Esophagus (tissue), 2 donors: ENCODE measurements around the gene USP31. TPM values are rescaled to one million over a fixed set of nuclear protein-coding genes. Genes with fewer than 3 reads are reported as not detected.

ENCODE experiments used
- H3K27ac ChIP-seq, 2 donors: one replicate each; pipeline ENCODE4 v1.5.1; 2013; ENCODE audit warnings: low read depth in 2 of 2, mild to moderate bottlenecking in 2 of 2, inconsistent platforms in 1 of 2, low read length in 1 of 2, moderate library complexity in 1 of 2
- H3K27me3 ChIP-seq, 2 donors: one replicate each; pipeline ENCODE4 v1.6.1; 2013; ENCODE audit warnings: low read length in 2 of 2, control low read depth in 1 of 2, mild to moderate bottlenecking in 1 of 2; ENCODE audit not compliant: insufficient read depth in 2 of 2, control insufficient read depth in 1 of 2
- H3K36me3 ChIP-seq, 2 donors: one replicate each; pipeline ENCODE4 v1.6.1; 2013; ENCODE audit warnings: low read length in 1 of 2; ENCODE audit not compliant: control insufficient read depth in 2 of 2, insufficient read depth in 2 of 2
- H3K4me1 ChIP-seq, 2 donors: one replicate each; pipeline ENCODE4 v1.6.1; 2013; ENCODE audit warnings: low read length in 1 of 2; ENCODE audit not compliant: control insufficient read depth in 2 of 2, insufficient read depth in 2 of 2
- H3K4me3 ChIP-seq, 2 donors: one replicate each; pipeline ENCODE4 v1.5.1; 2013; ENCODE audit warnings: low read length in 2 of 2, mild to moderate bottlenecking in 2 of 2, low read depth in 1 of 2, moderate library complexity in 1 of 2
- H3K9me3 ChIP-seq, 2 donors: one replicate each; pipeline ENCODE4 v1.6.1; 2013; ENCODE audit warnings: mild to moderate bottlenecking in 2 of 2, low read depth in 1 of 2, low read length in 1 of 2, moderate library complexity in 1 of 2; ENCODE audit not compliant: control insufficient read depth in 2 of 2, insufficient read depth in 1 of 2
- WGBS, 2 donors: extraction: QIAGEN DNeasy Blood & Tissue Kit; methylation state at CpG; one replicate each; pipeline ENCODE4 v1.1.7; 2013; 5-methylcytosine and 5-hydroxymethylcytosine counted together
- polyA plus RNA-seq, 2 donors: library from polyadenylated mRNA; stranded (reverse); fragments of 200-250 nt; gene quantifications; one replicate each; pipeline ENCODE4 v1.2.3, GENCODE V29; 2013
- donor health status: healthy with polysubstance abuse.
- donor health status: Bipolar disorder and iron deficiency.

The USP31 gene
- polyA plus RNA-seq, 2 donors, result 3.3 to 6.5 TPM

- Histone ChIP-seq H3K27ac (no peak overlapping the region), H3K4me1 (no peaks in the 10 kb centered on the region), H3K36me3 (no peaks in the 10 kb centered on the region), H3K9me3 (no peaks in the 10 kb centered on the region), H3K4me3 (no peak overlapping the region), H3K27me3 (no peaks in the 10 kb centered on the region)
- 17 to 21% methylated on average over 3 of the region's 3 CpGs for WGBS, 2 donors
These were observed 122.4 kb downstream of the USP31 start for GRCh38 chr16:23026784-23027362.

GRCh38 chr16:23025692-23026307, 123.5 kb downstream of the USP31 start:
- WGBS, 2 donors, result 53 to 58% methylated on average over 4 of the region's 4 CpGs
- no peak overlapping the region for H3K27ac ChIP-seq
- no peaks in the 10 kb centered on the region for H3K36me3 ChIP-seq
- no peaks in the 10 kb centered on the region for H3K27me3 ChIP-seq
- no peaks in the 10 kb centered on the region for H3K4me1 ChIP-seq
- H3K9me3 ChIP-seq, result no peaks in the 10 kb centered on the region
- no peak overlapping the region for H3K4me3 ChIP-seq

- H3K36me3 ChIP-seq, result no peaks in the 10 kb centered on the region
- no peaks in the 10 kb centered on the region for H3K4me1 ChIP-seq
- no peak overlapping the region for H3K27ac ChIP-seq
- 68 to 71% methylated on average over 4 of the region's 4 CpGs for WGBS, 2 donors
- no peaks in the 10 kb centered on the region for H3K27me3 ChIP-seq
- no peak overlapping the region for H3K4me3 ChIP-seq
- no peaks in the 10 kb centered on the region for H3K9me3 ChIP-seq
These were observed 125.2 kb downstream of the USP31 start for GRCh38 chr16:23024044-23024443.

GRCh38 chr16:23020084-23020483, 129.2 kb downstream of the USP31 start:
- Histone ChIP-seq H3K27me3 (no peaks in the 10 kb centered on the region), H3K36me3 (no peaks in the 10 kb centered on the region), H3K4me1 (no peaks in the 10 kb centered on the region), H3K4me3 (no peak overlapping the region), H3K27ac (no peak overlapping the region), H3K9me3 (no peaks in the 10 kb centered on the region)
- WGBS, 2 donors, result 84 to 86% methylated on average over 3 of the region's 3 CpGs

- H3K4me1 ChIP-seq, result no peaks in the 10 kb centered on the region
- H3K27me3 ChIP-seq, result no peaks in the 10 kb centered on the region
- no peaks in the 10 kb centered on the region for H3K9me3 ChIP-seq
- H3K36me3 ChIP-seq, result no peaks in the 10 kb centered on the region
- WGBS, 2 donors, result 60 to 70% methylated on average over 1 of the region's 1 CpG
- H3K4me3 ChIP-seq, result no peak overlapping the region
- H3K27ac ChIP-seq, result no peak overlapping the region
These were observed 132.9 kb downstream of the USP31 start for GRCh38 chr16:23016368-23016767.

GRCh38 chr16:23015580-23015979, 133.7 kb downstream of the USP31 start:
- no peaks in the 10 kb centered on the region for H3K9me3 ChIP-seq
- no peak overlapping the region for H3K4me3 ChIP-seq
- no peak overlapping the region for H3K27ac ChIP-seq
- H3K36me3 ChIP-seq, result no peaks in the 10 kb centered on the region
- H3K27me3 ChIP-seq, result no peaks in the 10 kb centered on the region
- no peaks in the 10 kb centered on the region for H3K4me1 ChIP-seq
- WGBS, 2 donors, result 67 to 68% methylated on average over 2 of the region's 2 CpGs

GRCh38 chr16:23014592-23014991, 134.7 kb downstream of the USP31 start:
- H3K27me3 ChIP-seq, result no peaks in the 10 kb centered on the region
- 48 to 71% methylated on average over 2 of the region's 2 CpGs for WGBS, 2 donors
- H3K27ac ChIP-seq, result no peak overlapping the region
- no peaks in the 10 kb centered on the region for H3K4me1 ChIP-seq
- no peak overlapping the region for H3K4me3 ChIP-seq
- no peaks in the 10 kb centered on the region for H3K9me3 ChIP-seq
- no peaks in the 10 kb centered on the region for H3K36me3 ChIP-seq

Other genes with a start within 250 kb of the USP31 start
- gene SCNN1G, start 33.3 kb upstream of the USP31 start, polyA plus RNA-seq, result 10 to 100 TPM in 1 of 2 donors, 1 to 10 TPM in 1; 6.1 to 11.2 TPM
- 10 to 100 TPM; 46.0 to 99.9 TPM for gene SCNN1B, start 152.8 kb upstream of the USP31 start, polyA plus RNA-seq